Measurements from ENCODE around the gene IL4I1.

GRCh38 chr19:49849433-49850220, 47.1 kb downstream of the IL4I1 start:
- TF ChIP-seq CTCF (IDR thresholded peaks at IDR 0.05; ENCODE audit: low read depth, low read length, missing input control) (no peak), ZBTB33 (IDR thresholded peaks at IDR 0.05) (no peak)

Measured in liver (tissue), 2 donors.